GM12873 (cell line): ENCODE measurements around the gene DIS3L2.

Source experiments
- TF ChIP-seq, protein P1 (sequence below): IDR thresholded peaks from 2 replicates; pipeline ENCODE4 v1.5.1; 2012; ENCODE audit warnings: low read depth, mild to moderate bottlenecking, moderate library complexity, low read length, control low read depth; ENCODE audit not compliant: insufficient read depth; ENCODE audit errors: missing control alignments

Gene DIS3L2

GRCh38 chr2:232022718-232023117, 61.2 kb downstream of the DIS3L2 start:
- TF ChIP-seq, protein P1, sequence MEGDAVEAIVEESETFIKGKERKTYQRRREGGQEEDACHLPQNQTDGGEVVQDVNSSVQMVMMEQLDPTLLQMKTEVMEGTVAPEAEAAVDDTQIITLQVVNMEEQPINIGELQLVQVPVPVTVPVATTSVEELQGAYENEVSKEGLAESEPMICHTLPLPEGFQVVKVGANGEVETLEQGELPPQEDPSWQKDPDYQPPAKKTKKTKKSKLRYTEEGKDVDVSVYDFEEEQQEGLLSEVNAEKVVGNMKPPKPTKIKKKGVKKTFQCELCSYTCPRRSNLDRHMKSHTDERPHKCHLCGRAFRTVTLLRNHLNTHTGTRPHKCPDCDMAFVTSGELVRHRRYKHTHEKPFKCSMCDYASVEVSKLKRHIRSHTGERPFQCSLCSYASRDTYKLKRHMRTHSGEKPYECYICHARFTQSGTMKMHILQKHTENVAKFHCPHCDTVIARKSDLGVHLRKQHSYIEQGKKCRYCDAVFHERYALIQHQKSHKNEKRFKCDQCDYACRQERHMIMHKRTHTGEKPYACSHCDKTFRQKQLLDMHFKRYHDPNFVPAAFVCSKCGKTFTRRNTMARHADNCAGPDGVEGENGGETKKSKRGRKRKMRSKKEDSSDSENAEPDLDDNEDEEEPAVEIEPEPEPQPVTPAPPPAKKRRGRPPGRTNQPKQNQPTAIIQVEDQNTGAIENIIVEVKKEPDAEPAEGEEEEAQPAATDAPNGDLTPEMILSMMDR, result no peak

DNA sequence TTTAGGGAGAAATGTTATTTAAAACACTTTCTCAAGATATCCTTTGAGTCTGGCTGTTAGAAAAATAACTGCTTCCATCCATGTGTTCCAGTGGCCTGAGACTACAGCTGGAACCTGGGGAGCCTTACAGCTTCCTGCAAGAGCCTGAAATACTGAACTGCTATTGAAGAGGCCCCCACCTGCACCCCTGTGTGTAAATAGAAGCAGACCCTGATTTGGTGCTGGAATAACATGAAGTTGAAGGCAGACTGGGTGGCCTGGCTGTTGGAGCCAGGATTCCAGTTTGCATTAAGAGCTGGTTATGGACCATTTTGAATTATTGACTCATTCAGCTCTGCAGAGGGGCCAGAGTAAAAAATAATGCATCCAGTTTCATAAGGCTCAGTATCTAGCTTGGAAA, 61.9 kb downstream of the DIS3L2 start:
- TF ChIP-seq, protein P1, result no peak

DNA sequence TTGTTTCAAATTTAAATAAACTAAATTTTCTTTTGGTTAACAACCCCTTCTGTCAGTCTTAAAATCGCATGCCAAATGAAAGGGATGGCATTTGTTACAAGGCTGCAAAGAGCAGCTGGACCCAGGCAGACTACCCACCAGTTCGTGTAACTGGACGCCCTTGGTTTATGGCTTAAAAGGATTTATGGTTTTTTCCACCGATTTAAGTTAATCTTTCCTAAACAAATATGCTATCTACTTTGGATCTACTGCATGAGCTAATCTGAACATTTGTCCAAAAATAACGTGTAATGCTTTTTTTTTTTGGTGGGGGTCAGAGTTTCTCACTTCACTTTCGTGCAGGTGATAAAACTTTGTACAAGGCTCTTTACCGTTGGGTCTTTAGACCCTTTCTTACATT, 62.9 kb downstream of the DIS3L2 start:
- TF ChIP-seq, protein P1, result no peak

DNA sequence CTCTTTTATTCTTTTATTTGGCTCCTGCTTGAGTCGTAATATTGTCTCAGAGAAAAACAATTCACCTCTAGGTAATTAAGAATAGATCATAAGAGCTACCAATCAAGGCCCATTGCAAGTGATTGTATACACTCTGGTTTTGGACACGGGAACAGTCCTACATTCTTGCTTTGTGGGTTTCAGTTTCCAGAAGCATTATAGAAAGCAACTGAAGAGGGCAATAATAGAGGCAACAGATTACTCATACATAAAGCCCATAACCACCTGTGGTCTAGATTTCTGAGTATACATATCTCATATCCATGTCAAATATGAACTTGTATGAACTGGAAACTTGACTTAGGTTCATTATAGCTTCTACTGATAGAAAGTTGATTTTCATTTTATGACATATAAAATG, 65.4 kb downstream of the DIS3L2 start:
- TF ChIP-seq, protein P1, result no peak

DNA sequence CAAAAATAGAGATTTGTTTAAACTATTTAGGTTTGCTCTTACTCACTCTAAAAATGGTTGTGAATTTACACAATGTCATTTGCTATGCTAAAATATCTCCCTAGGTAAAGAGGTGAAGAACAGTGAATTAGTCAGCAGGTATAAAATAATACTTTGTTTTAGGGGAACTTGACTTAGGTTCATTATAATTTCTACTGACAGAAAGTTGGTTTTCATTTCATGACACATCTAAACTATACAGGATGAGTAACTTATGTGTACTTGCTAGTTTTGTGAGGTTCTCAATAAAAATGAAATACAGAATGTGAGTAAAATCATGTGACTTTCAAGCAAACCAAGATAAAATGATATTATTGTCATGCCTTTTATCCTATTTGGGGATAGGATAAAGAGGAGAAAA, 66.0 kb downstream of the DIS3L2 start:
- TF ChIP-seq, protein P1, result no peak

GRCh38 chr2:232028071-232028470, 66.6 kb downstream of the DIS3L2 start:
- TF ChIP-seq, protein P1, result no peak

- TF ChIP-seq, protein P1, result no peak
Measured at GRCh38 chr2:232028631-232029030, 67.1 kb downstream of the DIS3L2 start.

DNA sequence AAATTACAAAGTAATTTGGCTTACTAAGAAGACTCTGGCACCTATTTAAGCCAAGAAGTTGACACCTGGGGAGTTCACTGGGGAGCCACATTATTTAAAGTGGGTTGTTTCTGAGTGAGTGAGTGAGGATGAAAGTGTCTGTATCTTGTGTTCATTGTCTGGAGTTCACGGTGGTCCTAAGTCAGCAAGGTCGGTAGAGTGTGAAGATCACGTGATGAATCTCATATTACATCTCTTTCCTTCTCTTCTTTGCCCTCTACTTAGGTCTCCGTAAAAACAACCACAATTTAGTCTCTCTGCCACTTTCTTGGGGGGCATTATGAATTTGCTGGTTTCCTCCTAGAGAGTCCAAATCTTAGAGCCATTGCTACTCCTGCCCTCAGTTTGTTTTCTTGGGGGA, 67.8 kb downstream of the DIS3L2 start:
- TF ChIP-seq, protein P1, result no peak
